Activated CD8-positive, alpha-beta memory T cell treated with anti-CD3 and anti-CD28 coated beads, Interleukin-2, amount 10 ng/mL, durations not matched to agents 7 days and 5 days (primary cell): ENCODE results near the gene ADPRH. TPM values are rescaled to one million over a fixed set of nuclear protein-coding genes. Genes with fewer than 3 reads are reported as not detected.
"Not testable (repeated sequence)": the region's sequence is repeated elsewhere in the genome, so short reads cannot be mapped to it uniquely, and the experiment has no call there.

Experiments
- ATAC-seq: fragments of 150-1000 bp; cut with Tn5 transposase; one replicate; pipeline ENCODE4 v1.10.0; 2021; ENCODE audit warnings: moderate library complexity
- CTCF ChIA-PET: fragments of 350-600 bp; sonication (Branson Sonifier 250); formaldehyde crosslinking; loops from one replicate; lab custom pipeline; 2021; ENCODE audit warnings: antibody characterized with exemption; lab: Charles Lee
- DNase-seq: peaks from one replicate; pipeline ENCODE4 v3.0.0-alpha.2; 2020
- H3K27ac Mint-ChIP-seq: one replicate; pipeline ENCODE4 v1.8.0; 2021; ENCODE audit warnings: mild to moderate bottlenecking, mixed read lengths
- H3K27me3 Mint-ChIP-seq: one replicate; pipeline ENCODE4 v1.8.0; 2021; ENCODE audit warnings: mixed read lengths
- H3K36me3 Mint-ChIP-seq: one replicate; pipeline ENCODE4 v1.8.0; 2021; ENCODE audit warnings: mild to moderate bottlenecking, mixed read lengths
- H3K4me1 Mint-ChIP-seq: one replicate; pipeline ENCODE4 v1.8.0; 2021; ENCODE audit warnings: mixed read lengths
- H3K4me3 Mint-ChIP-seq: one replicate; pipeline ENCODE4 v1.8.0; 2021; ENCODE audit warnings: mild to moderate bottlenecking, moderate library complexity, mixed read lengths
- H3K9me3 Mint-ChIP-seq: one replicate; pipeline ENCODE4 v1.8.0; 2022; ENCODE audit warnings: low read depth, mixed read lengths
- total RNA-seq, 2 experiments: library from RNA; stranded (reverse); gene quantifications; one replicate each; pipeline ENCODE4 v1.2.3, GENCODE V29; 2021

The ADPRH gene
- total RNA-seq, 2 experiments from 2014 or later, result 6.1 to 19.3 TPM

DNA sequence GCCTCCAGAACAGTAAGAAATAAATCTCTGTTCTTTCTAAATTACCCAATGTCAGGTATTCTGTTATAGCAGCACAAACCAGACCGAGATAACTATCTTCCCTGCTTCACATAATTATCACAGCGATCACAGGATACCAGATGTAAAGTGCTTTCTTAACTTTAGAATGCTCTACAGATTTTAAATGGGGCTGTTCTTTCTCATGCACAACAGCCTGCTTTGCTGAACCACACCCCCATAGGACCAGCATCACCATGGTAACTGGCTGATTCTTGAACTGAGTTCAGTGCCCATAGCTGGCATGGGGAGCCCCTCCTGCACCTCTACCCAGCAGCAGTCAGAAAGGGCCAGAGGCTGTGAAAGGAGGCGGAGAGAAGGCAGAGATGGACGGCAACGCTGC, 27.7 kb upstream of the ADPRH start:
- ATAC-seq (no peak), DNase-seq (no peak)
- H3K9me3 Mint-ChIP-seq, result no peaks in the 10 kb centered on the region
- H3K4me3 Mint-ChIP-seq, result no peak overlapping the region
- CTCF ChIA-PET, result interaction anchor here (0.7 kb wide), 1 partner anchor 501 kb away, joined by 3 read pairs; no protein-coding TSS in a partner anchor
- peaks cover 55% of the 10 kb centered on the region for H3K36me3 Mint-ChIP-seq
- no peak overlapping the region for H3K27ac Mint-ChIP-seq
- H3K4me1 Mint-ChIP-seq, result peaks cover 40% of the 10 kb centered on the region
- no peaks in the 10 kb centered on the region for H3K27me3 Mint-ChIP-seq

DNA sequence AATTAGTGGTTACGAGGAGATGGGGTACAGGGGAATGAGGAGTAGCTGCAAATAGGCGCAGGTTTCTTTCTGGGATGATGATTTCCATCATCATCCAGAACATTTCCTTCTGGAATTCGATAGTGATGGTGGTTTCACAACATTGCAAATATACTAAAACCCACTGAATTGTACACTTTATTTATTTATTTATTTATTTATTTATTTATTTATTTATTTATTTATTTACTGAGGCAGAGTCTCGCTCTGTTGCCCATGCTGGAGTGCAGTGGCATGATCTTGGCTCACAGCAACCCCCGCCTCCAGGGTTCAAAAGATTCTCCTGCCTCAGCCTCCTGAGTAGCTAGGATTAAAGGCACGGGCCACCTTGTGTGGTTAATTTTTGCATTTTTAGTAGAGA, 26.4 kb upstream of the ADPRH start:
- H3K27me3 Mint-ChIP-seq, DNase-seq, ATAC-seq, H3K9me3 Mint-ChIP-seq, CTCF ChIA-PET, H3K27ac Mint-ChIP-seq, H3K4me3 Mint-ChIP-seq: not testable (repeated sequence)
- H3K4me1 Mint-ChIP-seq, result peaks cover 54% of the 10 kb centered on the region
- H3K36me3 Mint-ChIP-seq, result peaks cover 62% of the 10 kb centered on the region

DNA sequence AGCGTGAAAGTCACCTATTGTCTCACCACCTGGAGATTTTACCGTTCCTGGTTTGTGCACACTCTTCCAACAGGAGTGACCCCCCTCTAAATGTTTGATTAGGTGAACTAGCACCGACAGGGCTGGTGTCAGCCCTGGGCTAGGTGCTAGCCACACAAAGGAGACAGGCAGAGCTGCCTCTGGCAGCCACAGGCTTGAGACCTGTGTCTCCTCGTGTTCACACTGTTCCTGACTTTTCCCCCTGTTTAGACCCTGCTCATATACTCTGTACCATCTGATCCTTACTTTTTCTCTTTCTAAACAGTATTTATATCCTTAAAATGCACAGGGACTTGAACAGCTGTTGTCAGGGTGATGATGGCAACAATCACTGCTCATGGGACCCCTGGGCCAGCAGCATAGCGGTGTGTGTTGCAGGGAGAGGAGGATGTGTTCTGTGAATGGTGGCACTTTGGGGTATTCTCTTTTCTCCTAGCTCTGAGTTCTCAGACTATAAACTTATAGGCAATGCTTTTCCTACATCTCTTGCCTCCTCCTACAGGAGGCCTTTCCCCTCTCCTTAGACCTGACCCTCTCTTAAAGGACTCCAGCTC, 25.4 kb upstream of the ADPRH start:
- CTCF ChIA-PET, result interaction anchor here (1.7 kb wide), 1 partner anchor 86 kb away, joined by 3 read pairs; no protein-coding TSS in a partner anchor
- Mint-ChIP-seq H3K27ac (no peak overlapping the region), H3K27me3 (no peaks in the 10 kb centered on the region), H3K36me3 (peaks cover 66% of the 10 kb centered on the region), H3K4me1 (peaks cover 60% of the 10 kb centered on the region), H3K4me3 (no peak overlapping the region), H3K9me3 (no peaks in the 10 kb centered on the region)
- ATAC-seq, result no peak
- DNase-seq, result no peak

DNA sequence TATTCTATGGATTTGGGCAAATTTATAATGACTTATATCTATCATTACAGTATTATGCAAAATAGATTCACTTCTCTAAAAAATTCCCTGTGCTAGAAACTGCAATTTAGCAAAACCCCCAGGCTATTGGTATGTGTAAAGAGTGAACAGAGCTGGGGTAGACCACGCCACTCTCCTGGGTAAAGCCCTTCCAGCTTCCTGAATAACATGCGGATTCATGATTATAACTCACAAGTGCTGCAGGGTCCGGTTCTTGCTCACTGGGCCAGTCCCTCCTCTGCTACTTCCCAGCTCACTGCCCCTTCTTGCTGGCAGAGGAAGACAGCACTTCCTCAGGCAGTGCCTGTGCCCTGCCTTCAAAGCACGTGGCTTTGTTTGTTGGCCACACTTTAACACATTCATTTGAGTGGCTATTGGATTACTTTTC, 24.0 kb upstream of the ADPRH start:
- ATAC-seq (no peak), DNase-seq (no peak)
- Mint-ChIP-seq H3K27ac (peak overlapping the region; percentile 24), H3K4me3 (peak overlapping the region; percentile 81), H3K36me3 (peaks cover 58% of the 10 kb centered on the region), H3K27me3 (no peaks in the 10 kb centered on the region), H3K9me3 (no peaks in the 10 kb centered on the region), H3K4me1 (peaks cover 68% of the 10 kb centered on the region)
- CTCF ChIA-PET, result interaction anchor here (1.1 to 1.7 kb wide), 2 partner anchors 87 to 126 kb away, joined by 3 read pairs; no protein-coding TSS in a partner anchor

DNA sequence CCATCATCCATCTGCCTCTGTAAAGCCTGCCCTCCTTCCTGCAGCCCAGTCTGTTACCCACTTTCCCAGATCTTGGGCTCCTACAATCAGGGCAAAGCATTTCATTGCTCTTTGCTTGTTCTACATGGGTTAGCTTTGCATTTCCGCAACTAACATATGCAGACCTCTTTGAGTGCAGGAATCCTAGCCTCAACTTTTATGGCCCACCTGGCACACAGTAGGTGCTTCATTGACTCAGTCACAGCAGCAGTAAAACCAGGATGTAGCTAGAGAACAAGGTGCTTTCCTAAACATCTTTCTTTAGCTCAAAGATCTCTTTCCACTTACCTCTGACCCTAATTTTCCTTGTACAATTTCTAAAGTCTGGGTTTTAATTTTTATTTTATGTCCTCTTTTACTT, 23.4 kb upstream of the ADPRH start:
- Mint-ChIP-seq H3K27ac (peak overlapping the region; percentile 47), H3K4me1 (peaks cover 68% of the 10 kb centered on the region), H3K27me3 (no peaks in the 10 kb centered on the region), H3K36me3 (peaks cover 53% of the 10 kb centered on the region), H3K4me3 (peak overlapping the region; percentile 81), H3K9me3 (no peaks in the 10 kb centered on the region)
- CTCF ChIA-PET, result interaction anchor here (1.0 to 1.1 kb wide), 2 partner anchors 93 to 125 kb away, joined by 3 read pairs; partner anchors contain the start of gene TMEM39A
- no peak for ATAC-seq
- no peak for DNase-seq

DNA sequence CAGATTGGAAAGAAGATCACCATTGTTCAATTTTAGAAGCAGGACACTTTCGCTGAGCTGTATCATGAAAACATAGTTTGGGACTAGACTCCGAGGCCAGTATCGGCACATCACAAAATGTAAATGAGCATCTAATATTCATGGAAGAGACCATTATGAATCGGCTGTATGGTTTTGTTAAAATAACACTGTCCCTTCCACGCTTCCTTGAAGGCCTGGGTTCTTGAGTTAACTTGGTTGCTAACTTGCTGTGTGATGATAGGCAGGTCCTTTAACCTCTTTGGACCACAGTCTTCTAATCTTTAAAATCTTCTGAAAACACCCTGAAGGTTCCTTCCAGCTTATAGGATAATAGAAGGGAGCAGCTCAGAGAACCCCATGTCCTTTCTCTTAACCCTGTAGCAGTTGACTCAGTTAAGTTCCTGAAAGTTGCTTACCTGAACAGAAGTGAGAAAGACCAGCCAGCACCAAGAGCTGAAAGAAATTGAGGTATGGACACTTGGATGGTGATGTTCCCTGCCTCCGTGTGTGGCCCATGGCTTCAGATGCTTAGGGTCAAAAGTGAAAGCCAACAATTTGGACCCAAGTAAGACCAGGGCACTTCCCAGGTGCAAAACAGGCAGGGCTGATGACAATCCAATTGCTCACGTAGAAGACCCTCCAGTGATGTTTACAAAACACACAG, 22.0 kb upstream of the ADPRH start:
- H3K27me3 Mint-ChIP-seq, result no peaks in the 10 kb centered on the region

DNA sequence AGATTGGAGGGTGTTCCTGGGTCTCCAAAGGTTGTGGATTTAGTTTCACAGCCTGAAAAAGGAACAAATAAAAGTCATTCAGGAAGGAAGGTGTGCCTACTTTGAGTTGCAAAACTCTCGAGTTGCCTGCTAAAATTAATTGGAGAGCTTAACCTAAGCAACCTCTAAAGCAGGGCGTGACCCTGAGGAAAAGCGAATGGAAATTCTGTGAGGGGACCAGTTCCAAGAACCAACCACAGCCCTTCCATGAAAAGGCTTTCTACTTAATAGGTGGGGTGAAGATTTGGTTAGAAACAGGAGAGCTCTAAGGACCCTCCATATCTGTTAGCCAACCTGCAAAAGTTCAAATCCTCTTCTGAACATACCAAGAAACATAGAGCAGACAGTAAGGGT, 21.4 kb upstream of the ADPRH start:
- H3K9me3 Mint-ChIP-seq, result no peaks in the 10 kb centered on the region
- H3K4me1 Mint-ChIP-seq, result peaks cover 78% of the 10 kb centered on the region

More for the DNA sequence above, 22.0 kb upstream of the ADPRH start:
- DNase-seq (no peak), ATAC-seq (no peak)
- peaks cover 75% of the 10 kb centered on the region for H3K4me1 Mint-ChIP-seq
- peak overlapping the region; percentile 80 for H3K27ac Mint-ChIP-seq
- peak overlapping the region; percentile 81 for H3K4me3 Mint-ChIP-seq
- no peaks in the 10 kb centered on the region for H3K9me3 Mint-ChIP-seq
- peaks cover 42% of the 10 kb centered on the region for H3K36me3 Mint-ChIP-seq
- CTCF ChIA-PET, result interaction anchor here (1.1 to 1.4 kb wide), 2 partner anchors 9 to 16 kb away, joined by 3 read pairs; no protein-coding TSS in a partner anchor

DNA sequence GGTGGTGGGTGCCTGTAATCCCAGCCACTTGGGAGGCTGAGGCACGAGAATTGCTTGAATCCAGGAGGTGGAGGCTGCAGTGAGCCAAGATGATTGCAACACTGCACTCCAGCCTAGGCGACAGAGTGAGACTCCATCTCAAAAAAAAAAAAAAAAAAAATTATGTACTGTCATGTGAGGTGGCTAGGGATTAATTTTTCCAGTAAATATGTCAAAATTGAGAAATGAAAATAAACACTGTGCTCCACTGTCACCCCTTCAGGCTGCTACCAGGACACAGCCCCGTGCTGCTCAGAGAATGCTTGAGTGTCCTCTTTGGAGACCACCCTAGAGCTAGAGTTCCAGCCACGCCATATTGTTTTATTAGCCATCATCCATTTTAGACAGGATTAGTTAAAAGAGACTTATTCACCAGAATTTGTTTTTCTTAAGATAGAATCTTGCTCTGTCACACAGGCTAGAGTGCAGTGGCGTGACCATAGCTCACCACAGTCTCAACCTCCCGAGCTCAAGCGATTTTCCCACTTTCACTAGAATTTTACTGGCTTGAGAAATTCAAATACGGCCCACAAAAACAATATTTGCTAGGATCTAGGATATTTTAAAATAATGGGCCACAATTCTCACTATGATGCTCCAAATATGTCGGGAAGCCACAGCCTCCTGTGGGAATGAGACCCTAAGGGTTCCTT, 20.5 kb upstream of the ADPRH start:
- no peaks in the 10 kb centered on the region for H3K9me3 Mint-ChIP-seq
- CTCF ChIA-PET, result interaction anchor here (0.7 to 2.2 kb wide), 13 partner anchors 11 to 122 kb away, joined by 3 to 14 read pairs (median 5); partner anchors contain the start of genes ADPRH, TIMMDC1 and TMEM39A
- DNase-seq (no peak), ATAC-seq (no peak)
- H3K36me3 Mint-ChIP-seq, result peaks cover 38% of the 10 kb centered on the region
- no peaks in the 10 kb centered on the region for H3K27me3 Mint-ChIP-seq
- peak overlapping the region; percentile 81 for H3K4me3 Mint-ChIP-seq
- H3K4me1 Mint-ChIP-seq, result peaks cover 75% of the 10 kb centered on the region
- peak overlapping the region; percentile 80 for H3K27ac Mint-ChIP-seq

More for the DNA sequence above, 21.4 kb upstream of the ADPRH start:
- Mint-ChIP-seq H3K27me3 (no peaks in the 10 kb centered on the region), H3K36me3 (peaks cover 39% of the 10 kb centered on the region), H3K27ac (peak overlapping the region; percentile 80), H3K4me3 (peak overlapping the region; percentile 81)
- DNase-seq (peak; percentile 77), ATAC-seq (peak; percentile 14)
- CTCF ChIA-PET, result interaction anchor here (1.1 to 1.4 kb wide), 3 partner anchors 10 to 97 kb away, joined by 3 read pairs; no protein-coding TSS in a partner anchor

DNA sequence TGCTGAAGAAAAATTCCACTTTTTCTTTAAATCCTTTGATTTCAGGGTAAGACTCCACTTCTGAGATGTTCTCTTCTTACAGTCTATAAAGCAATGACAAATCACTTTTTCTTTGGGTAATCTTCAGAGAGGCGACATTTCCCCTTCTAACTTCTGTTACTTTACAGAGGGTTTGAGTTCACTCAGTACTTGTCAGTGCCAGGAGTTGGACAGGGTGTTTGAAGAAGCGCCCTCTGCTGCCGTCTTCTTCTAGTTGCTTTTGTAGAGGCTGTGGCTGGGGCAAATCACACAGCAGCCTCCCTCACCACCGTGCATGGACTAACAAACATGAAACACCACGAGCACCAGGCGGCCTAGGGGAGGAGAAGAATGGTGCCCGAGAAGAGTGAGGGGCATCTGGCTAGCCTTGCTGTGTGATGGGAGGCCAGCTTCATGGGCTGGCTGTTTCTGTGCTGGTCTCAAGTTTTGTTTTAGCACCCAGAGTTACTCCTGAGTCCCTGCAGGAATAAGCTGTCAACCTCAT, 19.8 kb upstream of the ADPRH start, which contains the start of gene CD80:
CD80 (minus strand) TSS at position 174 of the 523 bp plus-strand sequence. CDS start 1,886 bp downstream, outside the sequence.
- no peaks in the 10 kb centered on the region for H3K9me3 Mint-ChIP-seq
- H3K4me3 Mint-ChIP-seq, result peak within 1 kb of the TSS; percentile 81
- CTCF ChIA-PET, result interaction anchor here (0.7 to 2.2 kb wide), 18 partner anchors 9 to 122 kb away, joined by 3 to 14 read pairs (median 4); partner anchors contain the start of genes ADPRH, TIMMDC1 and TMEM39A
- H3K27ac Mint-ChIP-seq, result peak within 1 kb of the TSS; percentile 80
- ATAC-seq, result peak; percentile 85
- peak; percentile 90 for DNase-seq
- H3K4me1 Mint-ChIP-seq, result peaks cover 69% of the 10 kb centered on the region
- H3K36me3 Mint-ChIP-seq, result peaks cover 39% of the 10 kb centered on the region
- no peaks in the 10 kb centered on the region for H3K27me3 Mint-ChIP-seq

DNA sequence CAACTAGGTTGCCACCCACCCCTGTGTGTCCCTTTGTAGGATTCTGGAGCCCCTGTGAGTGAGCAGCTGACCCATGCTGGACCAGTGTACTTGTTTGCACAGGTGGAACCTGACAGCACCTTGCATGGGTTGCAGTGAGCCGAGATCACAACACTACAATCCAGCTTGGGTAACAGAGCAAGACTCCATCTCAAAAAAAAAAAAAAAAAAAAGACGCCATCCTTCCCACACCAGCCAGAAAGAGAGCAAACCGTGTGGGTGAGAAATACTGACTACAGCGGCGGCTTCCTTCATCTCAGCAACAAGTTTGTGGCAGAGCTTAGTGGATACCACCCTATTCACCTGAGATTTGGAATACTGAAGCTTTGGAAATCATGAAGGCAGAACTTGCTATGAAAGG, 19.1 kb upstream of the ADPRH start:
- Mint-ChIP-seq H3K4me3 (peak overlapping the region; percentile 81), H3K27ac (peak overlapping the region; percentile 80), H3K27me3 (no peaks in the 10 kb centered on the region), H3K4me1 (peaks cover 62% of the 10 kb centered on the region), H3K36me3 (peaks cover 36% of the 10 kb centered on the region), H3K9me3 (no peaks in the 10 kb centered on the region)
- DNase-seq, result no peak
- CTCF ChIA-PET, result interaction anchor here (0.7 to 2.2 kb wide), 13 partner anchors 9 to 121 kb away, joined by 3 to 14 read pairs (median 5); partner anchors contain the start of genes ADPRH, TIMMDC1 and TMEM39A
- no peak for ATAC-seq

DNA sequence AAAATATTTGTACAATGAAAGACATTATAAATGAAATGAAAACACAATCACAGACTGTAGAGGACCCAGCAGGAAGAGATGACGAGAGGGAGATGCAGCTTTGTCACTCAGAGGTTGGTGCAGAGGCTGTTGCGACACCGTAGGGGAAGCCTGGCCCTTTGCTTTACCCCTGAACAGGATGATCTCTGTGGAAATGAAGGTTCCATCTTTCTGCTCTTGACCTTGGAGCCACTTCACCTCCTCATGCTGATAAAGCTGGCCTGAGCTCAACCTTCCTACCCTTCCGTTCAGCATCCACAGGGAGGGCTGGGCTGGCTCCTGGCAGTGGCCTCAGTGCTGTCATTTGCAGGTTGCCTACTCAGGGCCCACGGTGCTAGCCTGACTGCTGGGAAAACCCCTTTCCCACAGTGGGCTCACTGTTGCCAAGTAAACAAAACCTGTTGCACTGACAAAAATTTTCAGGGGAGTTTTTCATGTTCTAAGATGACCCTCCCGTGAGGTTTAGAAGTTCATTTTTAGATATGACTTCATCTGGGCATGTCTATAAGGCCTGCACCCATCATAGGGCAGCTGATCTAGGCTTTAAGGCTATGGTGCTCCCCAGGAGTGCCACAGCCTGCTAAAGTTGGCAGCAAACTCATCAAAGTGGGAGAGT, 16.9 kb upstream of the ADPRH start:
- H3K4me3 Mint-ChIP-seq, result peak overlapping the region; percentile 38
- peaks cover 47% of the 10 kb centered on the region for H3K4me1 Mint-ChIP-seq
- peaks cover 16% of the 10 kb centered on the region for H3K36me3 Mint-ChIP-seq
- no peaks in the 10 kb centered on the region for H3K27me3 Mint-ChIP-seq
- CTCF ChIA-PET, result interaction anchor here (0.7 to 1.0 kb wide), 4 partner anchors 8 to 265 kb away, joined by 3 read pairs; no protein-coding TSS in a partner anchor
- H3K27ac Mint-ChIP-seq, result peak overlapping the region; percentile 89
- no peaks in the 10 kb centered on the region for H3K9me3 Mint-ChIP-seq
- ATAC-seq (peak; percentile 69), DNase-seq (peak; percentile 77)

DNA sequence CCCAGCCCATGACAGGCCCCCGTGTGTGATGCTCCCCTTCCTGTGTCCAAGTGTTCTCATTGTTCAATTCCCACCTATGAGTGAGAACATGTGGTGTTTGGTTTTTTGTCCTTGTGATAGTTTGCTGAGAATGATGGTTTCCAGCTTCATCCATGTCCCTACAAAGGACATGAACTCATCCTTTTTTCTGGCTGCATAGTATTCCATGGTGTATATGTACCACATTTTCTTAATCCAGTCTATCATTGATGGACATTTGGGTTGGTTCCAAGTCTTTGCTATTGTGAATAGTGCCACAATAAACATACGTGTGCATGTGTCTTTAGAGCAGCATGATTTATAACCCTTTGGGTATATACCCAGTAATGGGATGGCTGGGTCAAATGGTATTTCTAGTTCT, 16.0 kb upstream of the ADPRH start:
- H3K27me3 Mint-ChIP-seq, ATAC-seq, H3K27ac Mint-ChIP-seq, H3K9me3 Mint-ChIP-seq, DNase-seq, CTCF ChIA-PET, H3K36me3 Mint-ChIP-seq, H3K4me3 Mint-ChIP-seq: not testable (repeated sequence)
- peaks cover 40% of the 10 kb centered on the region for H3K4me1 Mint-ChIP-seq
